ENCODE results near the gene GRIK1.

Gene GRIK1

DNA sequence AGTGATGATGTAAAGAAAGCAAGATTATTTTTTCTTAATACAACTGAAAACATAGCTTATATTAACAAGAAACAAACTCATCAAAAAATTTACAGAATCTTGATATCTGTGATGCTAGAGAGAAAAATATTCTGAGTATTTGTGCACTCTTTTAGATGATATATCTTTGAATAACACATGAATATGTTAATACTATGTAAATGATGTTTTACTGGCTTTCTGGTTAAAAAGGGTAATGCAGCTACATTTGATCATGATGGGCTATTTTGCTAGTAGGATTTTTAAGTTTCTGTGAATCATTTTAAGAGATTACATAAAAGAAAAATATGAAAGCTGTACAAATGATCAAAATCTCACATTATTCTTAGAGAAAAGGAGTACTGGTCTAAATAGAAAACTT is 114.5 kb downstream of the GRIK1 start:
- Histone ChIP-seq H3K27ac (ENCODE audit: low read depth, low read length) (no peak overlapping the region), H3K27me3 (ENCODE audit: control insufficient read depth, low read length) (no peaks in the 10 kb centered on the region), H3K4me3 (ENCODE audit: low read length) (no peak overlapping the region), H3K36me3 (ENCODE audit: control insufficient read depth, low read length) (no peaks in the 10 kb centered on the region), H4K20me1 (ENCODE audit: control insufficient read depth, insufficient read depth, low read depth, low read length) (no peaks in the 10 kb centered on the region), H3K4me1 (ENCODE audit: control insufficient read depth, low read length) (no peaks in the 10 kb centered on the region), H3F3A (ENCODE audit: control insufficient read depth, insufficient read depth) (no peaks in the 10 kb centered on the region), H3K9me3 (ENCODE audit: control insufficient read depth, insufficient read depth, low read length) (no peaks in the 10 kb centered on the region), H3K4me2 (ENCODE audit: low read length) (no peak overlapping the region), H3K79me2 (ENCODE audit: control insufficient read depth, low read length) (no peaks in the 10 kb centered on the region), H3K9me2 (replicated peaks; ENCODE audit: control insufficient read depth, low read length) (no peaks in the 10 kb centered on the region)
- TF ChIP-seq, protein P1, sequence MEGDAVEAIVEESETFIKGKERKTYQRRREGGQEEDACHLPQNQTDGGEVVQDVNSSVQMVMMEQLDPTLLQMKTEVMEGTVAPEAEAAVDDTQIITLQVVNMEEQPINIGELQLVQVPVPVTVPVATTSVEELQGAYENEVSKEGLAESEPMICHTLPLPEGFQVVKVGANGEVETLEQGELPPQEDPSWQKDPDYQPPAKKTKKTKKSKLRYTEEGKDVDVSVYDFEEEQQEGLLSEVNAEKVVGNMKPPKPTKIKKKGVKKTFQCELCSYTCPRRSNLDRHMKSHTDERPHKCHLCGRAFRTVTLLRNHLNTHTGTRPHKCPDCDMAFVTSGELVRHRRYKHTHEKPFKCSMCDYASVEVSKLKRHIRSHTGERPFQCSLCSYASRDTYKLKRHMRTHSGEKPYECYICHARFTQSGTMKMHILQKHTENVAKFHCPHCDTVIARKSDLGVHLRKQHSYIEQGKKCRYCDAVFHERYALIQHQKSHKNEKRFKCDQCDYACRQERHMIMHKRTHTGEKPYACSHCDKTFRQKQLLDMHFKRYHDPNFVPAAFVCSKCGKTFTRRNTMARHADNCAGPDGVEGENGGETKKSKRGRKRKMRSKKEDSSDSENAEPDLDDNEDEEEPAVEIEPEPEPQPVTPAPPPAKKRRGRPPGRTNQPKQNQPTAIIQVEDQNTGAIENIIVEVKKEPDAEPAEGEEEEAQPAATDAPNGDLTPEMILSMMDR (IDR thresholded peaks at IDR 0.05; ENCODE audit: low read depth, low read length, poor library complexity, severe bottlenecking), result no peak
- no peak for TF ChIP-seq EZH2phosphoT487 (IDR thresholded peaks at IDR 0.05; ENCODE audit: borderline replicate concordance, low read length)

DNA sequence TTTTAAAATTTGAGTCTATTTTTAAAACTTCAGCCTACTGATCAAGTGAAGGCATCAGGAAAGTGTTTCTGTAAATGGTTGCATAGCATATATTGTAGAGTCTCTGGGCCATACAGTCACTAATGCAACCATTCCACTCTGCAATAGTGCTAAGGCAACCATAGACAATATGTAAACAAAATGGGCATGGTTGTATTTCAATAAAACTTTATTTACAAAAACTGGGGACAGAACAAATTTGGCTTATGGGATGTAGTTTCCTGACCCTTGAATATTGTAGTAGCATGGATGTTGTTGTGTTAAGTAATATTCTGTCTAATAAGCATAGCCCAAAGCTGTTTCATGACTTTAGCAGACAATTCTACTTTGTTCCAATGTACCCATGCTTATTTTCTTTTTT is 117.7 kb downstream of the GRIK1 start:
- H3F3A ChIP-seq (ENCODE audit: control insufficient read depth, insufficient read depth), result no peaks in the 10 kb centered on the region

DNA sequence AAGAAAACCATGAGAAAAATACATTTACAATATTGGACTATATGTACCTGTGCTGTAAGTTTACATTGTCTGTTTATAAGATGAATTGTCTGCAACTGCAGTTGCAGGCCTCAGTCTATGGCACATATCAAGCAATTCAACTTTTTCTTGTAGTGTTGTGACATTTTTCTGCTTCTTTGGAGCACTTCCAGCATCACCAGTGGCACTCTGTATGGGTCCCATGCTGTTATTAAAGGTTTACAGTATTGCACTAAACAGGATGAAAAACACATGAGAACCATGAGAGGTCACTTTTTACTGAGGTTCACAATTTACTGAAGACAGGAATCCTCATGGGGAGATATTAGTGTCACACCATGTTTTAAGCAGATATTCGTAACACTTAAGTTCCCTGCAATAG is 118.6 kb downstream of the GRIK1 start:
- Histone ChIP-seq H3K4me3 (ENCODE audit: low read length) (no peak overlapping the region), H3K9me2 (replicated peaks; ENCODE audit: control insufficient read depth, low read length) (no peaks in the 10 kb centered on the region), H3F3A (ENCODE audit: control insufficient read depth, insufficient read depth) (no peaks in the 10 kb centered on the region), H4K20me1 (ENCODE audit: control insufficient read depth, insufficient read depth, low read depth, low read length) (no peaks in the 10 kb centered on the region), H3K27ac (ENCODE audit: low read depth, low read length) (no peak overlapping the region), H3K9me3 (ENCODE audit: control insufficient read depth, insufficient read depth, low read length) (no peaks in the 10 kb centered on the region), H3K27me3 (ENCODE audit: control insufficient read depth, low read length) (no peaks in the 10 kb centered on the region), H3K36me3 (ENCODE audit: control insufficient read depth, low read length) (no peaks in the 10 kb centered on the region), H3K79me2 (ENCODE audit: control insufficient read depth, low read length) (no peaks in the 10 kb centered on the region), H3K4me2 (ENCODE audit: low read length) (no peak overlapping the region), H3K4me1 (ENCODE audit: control insufficient read depth, low read length) (no peaks in the 10 kb centered on the region)
- TF ChIP-seq, protein P1 (IDR thresholded peaks at IDR 0.05; ENCODE audit: low read depth, low read length, poor library complexity, severe bottlenecking), result no peak
- TF ChIP-seq EZH2phosphoT487 (IDR thresholded peaks at IDR 0.05; ENCODE audit: borderline replicate concordance, low read length), result no peak

More for the DNA sequence above, 117.7 kb downstream of the GRIK1 start:
- Histone ChIP-seq H3K4me2 (ENCODE audit: low read length) (no peak overlapping the region), H3K4me3 (ENCODE audit: low read length) (no peak overlapping the region), H3K27me3 (ENCODE audit: control insufficient read depth, low read length) (no peaks in the 10 kb centered on the region), H3K27ac (ENCODE audit: low read depth, low read length) (no peak overlapping the region), H3K79me2 (ENCODE audit: control insufficient read depth, low read length) (no peaks in the 10 kb centered on the region), H3K36me3 (ENCODE audit: control insufficient read depth, low read length) (no peaks in the 10 kb centered on the region), H3K4me1 (ENCODE audit: control insufficient read depth, low read length) (no peaks in the 10 kb centered on the region), H4K20me1 (ENCODE audit: control insufficient read depth, insufficient read depth, low read depth, low read length) (no peaks in the 10 kb centered on the region), H3K9me2 (replicated peaks; ENCODE audit: control insufficient read depth, low read length) (no peaks in the 10 kb centered on the region), H3K9me3 (ENCODE audit: control insufficient read depth, insufficient read depth, low read length) (no peaks in the 10 kb centered on the region)
- TF ChIP-seq, protein P1 (IDR thresholded peaks at IDR 0.05; ENCODE audit: low read depth, low read length, poor library complexity, severe bottlenecking), result no peak
- no peak for TF ChIP-seq EZH2phosphoT487 (IDR thresholded peaks at IDR 0.05; ENCODE audit: borderline replicate concordance, low read length)

Data from DOHH2 (cell line).